ENCODE measurements around the gene PANX2.

DNA sequence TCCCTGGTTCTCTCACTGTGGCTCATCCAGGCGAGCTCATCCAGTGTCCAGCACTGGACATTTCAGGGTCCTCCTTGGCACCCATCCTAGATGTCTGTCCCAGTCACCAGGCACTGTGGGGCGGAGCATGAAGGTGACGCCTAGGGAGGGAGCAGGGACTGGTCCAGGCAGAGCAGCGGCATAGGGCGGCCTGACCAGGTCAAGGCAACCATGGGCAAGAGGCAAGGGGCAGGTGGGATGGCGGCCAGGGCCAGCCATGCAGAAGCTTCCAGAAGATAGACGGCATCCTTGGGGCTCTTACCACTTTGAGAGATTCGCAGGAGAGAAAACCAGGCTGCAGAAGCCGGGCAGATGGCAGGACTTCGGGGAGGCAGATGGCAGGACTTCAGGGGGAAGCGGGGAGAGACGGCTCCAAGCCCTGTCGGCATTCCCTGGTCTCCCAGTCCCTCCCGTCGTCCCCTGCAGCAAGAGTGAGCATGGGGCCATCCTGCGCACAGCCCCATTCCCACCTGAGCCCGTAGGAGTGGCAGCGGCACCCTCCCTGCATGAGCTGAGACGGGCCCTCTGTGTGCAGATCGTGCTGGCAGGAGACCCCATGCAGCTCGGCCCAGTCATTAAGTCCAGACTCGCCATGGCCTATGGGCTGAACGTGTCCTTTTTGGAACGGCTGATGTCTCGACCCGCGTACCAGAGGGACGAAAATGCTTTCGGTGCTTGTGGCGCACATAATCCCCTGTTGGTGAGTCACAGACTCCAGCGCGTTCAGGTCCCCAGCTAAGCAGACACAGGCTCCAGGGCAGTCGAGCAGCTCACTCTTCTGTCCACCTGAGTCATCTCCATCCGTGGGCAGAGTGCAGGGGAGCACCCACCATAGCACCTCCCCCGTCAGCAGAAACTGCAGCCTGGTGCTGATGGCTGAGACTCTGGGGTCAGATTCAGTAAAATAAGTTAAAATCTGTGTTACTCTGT, 20.1 kb upstream of the PANX2 start:
- TF ChIP-seq, protein P1, sequence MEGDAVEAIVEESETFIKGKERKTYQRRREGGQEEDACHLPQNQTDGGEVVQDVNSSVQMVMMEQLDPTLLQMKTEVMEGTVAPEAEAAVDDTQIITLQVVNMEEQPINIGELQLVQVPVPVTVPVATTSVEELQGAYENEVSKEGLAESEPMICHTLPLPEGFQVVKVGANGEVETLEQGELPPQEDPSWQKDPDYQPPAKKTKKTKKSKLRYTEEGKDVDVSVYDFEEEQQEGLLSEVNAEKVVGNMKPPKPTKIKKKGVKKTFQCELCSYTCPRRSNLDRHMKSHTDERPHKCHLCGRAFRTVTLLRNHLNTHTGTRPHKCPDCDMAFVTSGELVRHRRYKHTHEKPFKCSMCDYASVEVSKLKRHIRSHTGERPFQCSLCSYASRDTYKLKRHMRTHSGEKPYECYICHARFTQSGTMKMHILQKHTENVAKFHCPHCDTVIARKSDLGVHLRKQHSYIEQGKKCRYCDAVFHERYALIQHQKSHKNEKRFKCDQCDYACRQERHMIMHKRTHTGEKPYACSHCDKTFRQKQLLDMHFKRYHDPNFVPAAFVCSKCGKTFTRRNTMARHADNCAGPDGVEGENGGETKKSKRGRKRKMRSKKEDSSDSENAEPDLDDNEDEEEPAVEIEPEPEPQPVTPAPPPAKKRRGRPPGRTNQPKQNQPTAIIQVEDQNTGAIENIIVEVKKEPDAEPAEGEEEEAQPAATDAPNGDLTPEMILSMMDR (IDR thresholded peaks at IDR 0.05): no peak
- TF ChIP-seq EZH2 (IDR thresholded peaks at IDR 0.05; ENCODE audit: borderline replicate concordance, insufficient read depth, low read depth, low read length, poor library complexity, severe bottlenecking): no peak
